Nephron (organoid): ENCODE measurements around the gene AQP5.

Experiments used
- H3K27ac Mint-ChIP-seq, 3 experiments: 2 replicates each; pipeline ENCODE4 v1.8.0; 2020; ENCODE audit warnings: mixed read lengths in 3 of 3, mild to moderate bottlenecking in 2 of 3, moderate library complexity in 1 of 3
- H3K27me3 Mint-ChIP-seq: 2 replicates; pipeline ENCODE4 v1.8.0; 2021; ENCODE audit warnings: low read depth, mild to moderate bottlenecking, moderate library complexity, mixed read lengths
- H3K36me3 Mint-ChIP-seq: 2 replicates; pipeline ENCODE4 v1.8.0; 2020; ENCODE audit warnings: low read depth, mixed read lengths
- H3K4me1 Mint-ChIP-seq: 2 replicates; pipeline ENCODE4 v1.8.0; 2020; ENCODE audit warnings: mixed read lengths
- H3K4me3 Mint-ChIP-seq, 3 experiments: 2 replicates each; pipeline ENCODE4 v1.8.0; 2020; ENCODE audit warnings: mild to moderate bottlenecking in 3 of 3, mixed read lengths in 3 of 3, moderate library complexity in 2 of 3
- H3K9me3 Mint-ChIP-seq: 2 replicates; pipeline ENCODE4 v1.8.0; 2020; ENCODE audit warnings: mixed read lengths
- CTCF ChIP-seq, 3 experiments: fragments of 200-600 bp; sonication (generic); IDR thresholded peaks; one replicate each; pipeline ENCODE4 v1.5.0; 2021; ENCODE audit warnings: antibody characterized with exemption in 3 of 3; ENCODE audit not compliant: unreplicated experiment in 3 of 3

AQP5 gene

GRCh38 chr12:49920241-49920914 is 41.3 kb upstream of the AQP5 start:
- Mint-ChIP-seq H3K9me3 (no peaks in the 10 kb centered on the region), H3K4me3 (no peak overlapping the region), H3K36me3 (no peaks in the 10 kb centered on the region), H3K4me1 (peaks cover 18% of the 10 kb centered on the region), H3K27me3 (peaks cover 9% of the 10 kb centered on the region), H3K27ac (peak overlapping the region in 2 of 3 experiments; percentile 30 to 33)
- no peak for TF ChIP-seq CTCF (IDR thresholded peaks at IDR 0.05; ENCODE audit: unreplicated experiment in 3 of 3)

GRCh38 chr12:49920915-49921286 is 40.8 kb upstream of the AQP5 start:
- Mint-ChIP-seq H3K9me3 (no peaks in the 10 kb centered on the region), H3K4me1 (peaks cover 21% of the 10 kb centered on the region), H3K27me3 (peaks cover 9% of the 10 kb centered on the region), H3K27ac (no peak overlapping the region), H3K36me3 (no peaks in the 10 kb centered on the region), H3K4me3 (no peak overlapping the region)
- no peak for TF ChIP-seq CTCF (IDR thresholded peaks at IDR 0.05; ENCODE audit: unreplicated experiment in 3 of 3)

GRCh38 chr12:49921299-49921698 is 40.4 kb upstream of the AQP5 start:
- no peak overlapping the region for H3K27ac Mint-ChIP-seq
- no peak for TF ChIP-seq CTCF (IDR thresholded peaks at IDR 0.05; ENCODE audit: unreplicated experiment in 3 of 3)
- H3K36me3 Mint-ChIP-seq = no peaks in the 10 kb centered on the region
- H3K27me3 Mint-ChIP-seq = peaks cover 9% of the 10 kb centered on the region
- H3K4me3 Mint-ChIP-seq = no peak overlapping the region
- no peaks in the 10 kb centered on the region for H3K9me3 Mint-ChIP-seq
- peaks cover 24% of the 10 kb centered on the region for H3K4me1 Mint-ChIP-seq

GRCh38 chr12:49921936-49922335 is 39.7 kb upstream of the AQP5 start:
- H3K27ac Mint-ChIP-seq = no peak overlapping the region
- peaks cover 7% of the 10 kb centered on the region for H3K27me3 Mint-ChIP-seq
- H3K9me3 Mint-ChIP-seq = no peaks in the 10 kb centered on the region

GRCh38 chr12:49922349-49923034 is 39.2 kb upstream of the AQP5 start:
- H3K9me3 Mint-ChIP-seq = no peaks in the 10 kb centered on the region
- no peak for TF ChIP-seq CTCF (IDR thresholded peaks at IDR 0.05; ENCODE audit: unreplicated experiment in 3 of 3)
- H3K36me3 Mint-ChIP-seq = no peaks in the 10 kb centered on the region

More at GRCh38 chr12:49921936-49922335, 39.7 kb upstream of the AQP5 start:
- no peak overlapping the region for H3K4me3 Mint-ChIP-seq
- H3K4me1 Mint-ChIP-seq = peaks cover 21% of the 10 kb centered on the region
- H3K36me3 Mint-ChIP-seq = no peaks in the 10 kb centered on the region
- no peak for TF ChIP-seq CTCF (IDR thresholded peaks at IDR 0.05; ENCODE audit: unreplicated experiment in 3 of 3)

More at GRCh38 chr12:49922349-49923034, 39.2 kb upstream of the AQP5 start:
- Mint-ChIP-seq H3K27ac (no peak overlapping the region), H3K4me3 (no peak overlapping the region), H3K27me3 (peaks cover 4% of the 10 kb centered on the region), H3K4me1 (peaks cover 16% of the 10 kb centered on the region)
